Measurements from ENCODE around the gene NPR1. TPM values are rescaled to one million over a fixed set of nuclear protein-coding genes. Genes with fewer than 3 reads are reported as not detected.

Gene NPR1
- total RNA-seq, 3 donors from 2014 or later = 19.9 to 134 (median 46.5) TPM

GRCh38 chr1:153685544-153686340 lies 7.3 kb downstream of the NPR1 start:
- Histone ChIP-seq H3K27me3 (no peaks in the 10 kb centered on the region), H3K36me3 (no peaks in the 10 kb centered on the region), H3K4me3 (no peak overlapping the region), H3K27ac (no peak overlapping the region), H3K4me1 (no peaks in the 10 kb centered on the region), H3K9me3 (no peaks in the 10 kb centered on the region)
- TF ChIP-seq, protein P1, sequence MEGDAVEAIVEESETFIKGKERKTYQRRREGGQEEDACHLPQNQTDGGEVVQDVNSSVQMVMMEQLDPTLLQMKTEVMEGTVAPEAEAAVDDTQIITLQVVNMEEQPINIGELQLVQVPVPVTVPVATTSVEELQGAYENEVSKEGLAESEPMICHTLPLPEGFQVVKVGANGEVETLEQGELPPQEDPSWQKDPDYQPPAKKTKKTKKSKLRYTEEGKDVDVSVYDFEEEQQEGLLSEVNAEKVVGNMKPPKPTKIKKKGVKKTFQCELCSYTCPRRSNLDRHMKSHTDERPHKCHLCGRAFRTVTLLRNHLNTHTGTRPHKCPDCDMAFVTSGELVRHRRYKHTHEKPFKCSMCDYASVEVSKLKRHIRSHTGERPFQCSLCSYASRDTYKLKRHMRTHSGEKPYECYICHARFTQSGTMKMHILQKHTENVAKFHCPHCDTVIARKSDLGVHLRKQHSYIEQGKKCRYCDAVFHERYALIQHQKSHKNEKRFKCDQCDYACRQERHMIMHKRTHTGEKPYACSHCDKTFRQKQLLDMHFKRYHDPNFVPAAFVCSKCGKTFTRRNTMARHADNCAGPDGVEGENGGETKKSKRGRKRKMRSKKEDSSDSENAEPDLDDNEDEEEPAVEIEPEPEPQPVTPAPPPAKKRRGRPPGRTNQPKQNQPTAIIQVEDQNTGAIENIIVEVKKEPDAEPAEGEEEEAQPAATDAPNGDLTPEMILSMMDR (IDR thresholded peaks at IDR 0.05) = no peak
- no peak for TF ChIP-seq POLR2AphosphoS5 (IDR thresholded peaks at IDR 0.05)
- no peak for TF ChIP-seq POLR2A (IDR thresholded peaks at IDR 0.05)
- DNase-seq (ENCODE audit: low spot score in 2 of 2) = no peak
- intact Hi-C loops (cut with DNase I; ENCODE audit: low total_unique reads) = no loop called here

DNA sequence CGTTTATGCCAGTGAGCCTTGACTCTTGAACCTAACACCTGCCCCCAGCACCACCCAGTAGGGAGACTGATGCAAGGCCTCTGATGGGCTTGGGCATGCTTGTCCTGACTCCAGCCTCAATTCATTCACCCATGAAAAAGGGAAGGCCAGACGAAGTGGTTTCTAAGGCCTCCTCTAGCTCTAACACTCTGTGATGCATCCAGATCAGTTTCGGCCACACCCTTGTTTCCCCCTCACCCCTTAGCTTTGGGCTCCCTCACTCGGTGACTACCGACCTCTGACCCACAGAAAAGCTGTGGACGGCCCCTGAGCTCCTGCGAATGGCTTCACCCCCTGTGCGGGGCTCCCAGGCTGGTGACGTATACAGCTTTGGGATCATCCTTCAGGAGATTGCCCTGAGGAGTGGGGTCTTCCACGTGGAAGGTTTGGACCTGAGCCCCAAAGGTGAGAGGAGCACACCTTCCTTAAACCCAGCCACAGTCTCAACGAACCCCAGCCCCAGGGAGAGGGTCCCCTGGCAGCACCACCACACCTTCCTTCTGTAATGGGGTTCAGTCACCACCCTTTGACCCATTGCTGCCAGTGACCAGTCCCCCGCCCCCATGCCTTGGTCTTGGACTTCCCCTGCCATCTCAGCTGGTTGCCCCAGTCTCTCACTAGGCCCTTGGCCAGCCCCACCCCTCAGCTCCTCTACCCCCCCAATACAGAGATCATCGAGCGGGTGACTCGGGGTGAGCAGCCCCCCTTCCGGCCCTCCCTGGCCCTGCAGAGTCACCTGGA lies 9.0 kb downstream of the NPR1 start:
- no peak for DNase-seq (ENCODE audit: low spot score in 2 of 2)
- Histone ChIP-seq H3K9me3 (no peaks in the 10 kb centered on the region), H3K27ac (no peak overlapping the region), H3K4me3 (no peak overlapping the region), H3K27me3 (no peaks in the 10 kb centered on the region), H3K4me1 (no peaks in the 10 kb centered on the region), H3K36me3 (no peaks in the 10 kb centered on the region)
- TF ChIP-seq POLR2A (IDR thresholded peaks at IDR 0.05) (no peak), POLR2AphosphoS5 (IDR thresholded peaks at IDR 0.05) (no peak)
- TF ChIP-seq, protein P1 (IDR thresholded peaks at IDR 0.05) = no peak
- intact Hi-C loops (cut with DNase I; ENCODE audit: low total_unique reads) = no loop called here

- H3K4me1 ChIP-seq = no peaks in the 10 kb centered on the region
- no peaks in the 10 kb centered on the region for H3K27me3 ChIP-seq
- H3K36me3 ChIP-seq = no peaks in the 10 kb centered on the region
- H3K9me3 ChIP-seq = no peaks in the 10 kb centered on the region
- no peak overlapping the region for H3K4me3 ChIP-seq
- no peak overlapping the region for H3K27ac ChIP-seq
- TF ChIP-seq POLR2A (IDR thresholded peaks at IDR 0.05) (no peak), POLR2AphosphoS5 (IDR thresholded peaks at IDR 0.05) (no peak)
- TF ChIP-seq, protein P1 (IDR thresholded peaks at IDR 0.05) = no peak
- intact Hi-C loops (cut with DNase I; ENCODE audit: low total_unique reads) = no loop called here
- DNase-seq (ENCODE audit: low spot score in 2 of 2) = no peak
Measured at GRCh38 chr1:153688276-153688675, 9.8 kb downstream of the NPR1 start.

GRCh38 chr1:153688736-153689328 lies 10.3 kb downstream of the NPR1 start:
- Histone ChIP-seq H3K4me3 (no peak overlapping the region), H3K4me1 (no peaks in the 10 kb centered on the region), H3K27ac (no peak overlapping the region), H3K36me3 (no peaks in the 10 kb centered on the region), H3K27me3 (no peaks in the 10 kb centered on the region), H3K9me3 (no peaks in the 10 kb centered on the region)
- intact Hi-C loops (cut with DNase I; ENCODE audit: low total_unique reads) = no loop called here
- no peak for DNase-seq (ENCODE audit: low spot score in 2 of 2)
- TF ChIP-seq, protein P1 (IDR thresholded peaks at IDR 0.05) = no peak
- TF ChIP-seq POLR2A (IDR thresholded peaks at IDR 0.05) (no peak), POLR2AphosphoS5 (IDR thresholded peaks at IDR 0.05) (no peak)

GRCh38 chr1:153693466-153693865 lies 15.0 kb downstream of the NPR1 start:
- no peak for TF ChIP-seq POLR2AphosphoS5 (IDR thresholded peaks at IDR 0.05)
- TF ChIP-seq POLR2A (IDR thresholded peaks at IDR 0.05) = no peak
- TF ChIP-seq, protein P1 (IDR thresholded peaks at IDR 0.05) = no peak
- no peaks in the 10 kb centered on the region for H3K4me1 ChIP-seq
- H3K27ac ChIP-seq = no peak overlapping the region
- H3K36me3 ChIP-seq = no peaks in the 10 kb centered on the region
- no peaks in the 10 kb centered on the region for H3K9me3 ChIP-seq
- no peaks in the 10 kb centered on the region for H3K27me3 ChIP-seq
- no peak overlapping the region for H3K4me3 ChIP-seq
- DNase-seq (ENCODE audit: low spot score in 2 of 2) = no peak
- intact Hi-C loops (cut with DNase I; ENCODE audit: low total_unique reads) = no loop called here

Measured in breast epithelium (tissue), 4 donors.